Measurements from ENCODE around the gene MALRD1.

The MALRD1 gene

GRCh38 chr10:19634163-19634562 lies 585.6 kb downstream of the MALRD1 start:
- DNase-seq (ENCODE audit: extremely low spot score), result no peak
- ChIA-PET CTCF (no interaction called here), POLR2A (no interaction called here)
- TF ChIP-seq ZNF384 (IDR thresholded peaks at IDR 0.05), result no peak
- TF ChIP-seq BHLHE40 (IDR thresholded peaks at IDR 0.05; ENCODE audit: borderline replicate concordance), result no peak
- TF ChIP-seq FOXK2 (IDR thresholded peaks at IDR 0.05), result no peak
- no peak for TF ChIP-seq NFRKB (IDR thresholded peaks at IDR 0.05)
- no peak for TF ChIP-seq ARNT (IDR thresholded peaks at IDR 0.05)
- no peak for TF ChIP-seq FOXM1 (IDR thresholded peaks at IDR 0.05; ENCODE audit: borderline replicate concordance)
- no peak for TF ChIP-seq SP1 (IDR thresholded peaks at IDR 0.05)
- no peak for TF ChIP-seq FOXA1 (IDR thresholded peaks at IDR 0.05)
- TF ChIP-seq ELF4 (IDR thresholded peaks at IDR 0.05), result no peak
- no peak for TF ChIP-seq SUZ12 (IDR thresholded peaks at IDR 0.05)
- TF ChIP-seq, protein P1, sequence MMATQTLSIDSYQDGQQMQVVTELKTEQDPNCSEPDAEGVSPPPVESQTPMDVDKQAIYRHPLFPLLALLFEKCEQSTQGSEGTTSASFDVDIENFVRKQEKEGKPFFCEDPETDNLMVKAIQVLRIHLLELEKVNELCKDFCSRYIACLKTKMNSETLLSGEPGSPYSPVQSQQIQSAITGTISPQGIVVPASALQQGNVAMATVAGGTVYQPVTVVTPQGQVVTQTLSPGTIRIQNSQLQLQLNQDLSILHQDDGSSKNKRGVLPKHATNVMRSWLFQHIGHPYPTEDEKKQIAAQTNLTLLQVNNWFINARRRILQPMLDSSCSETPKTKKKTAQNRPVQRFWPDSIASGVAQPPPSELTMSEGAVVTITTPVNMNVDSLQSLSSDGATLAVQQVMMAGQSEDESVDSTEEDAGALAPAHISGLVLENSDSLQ (IDR thresholded peaks at IDR 0.05), result no peak
- TF ChIP-seq TARDBP (IDR thresholded peaks at IDR 0.05), result no peak

DNA sequence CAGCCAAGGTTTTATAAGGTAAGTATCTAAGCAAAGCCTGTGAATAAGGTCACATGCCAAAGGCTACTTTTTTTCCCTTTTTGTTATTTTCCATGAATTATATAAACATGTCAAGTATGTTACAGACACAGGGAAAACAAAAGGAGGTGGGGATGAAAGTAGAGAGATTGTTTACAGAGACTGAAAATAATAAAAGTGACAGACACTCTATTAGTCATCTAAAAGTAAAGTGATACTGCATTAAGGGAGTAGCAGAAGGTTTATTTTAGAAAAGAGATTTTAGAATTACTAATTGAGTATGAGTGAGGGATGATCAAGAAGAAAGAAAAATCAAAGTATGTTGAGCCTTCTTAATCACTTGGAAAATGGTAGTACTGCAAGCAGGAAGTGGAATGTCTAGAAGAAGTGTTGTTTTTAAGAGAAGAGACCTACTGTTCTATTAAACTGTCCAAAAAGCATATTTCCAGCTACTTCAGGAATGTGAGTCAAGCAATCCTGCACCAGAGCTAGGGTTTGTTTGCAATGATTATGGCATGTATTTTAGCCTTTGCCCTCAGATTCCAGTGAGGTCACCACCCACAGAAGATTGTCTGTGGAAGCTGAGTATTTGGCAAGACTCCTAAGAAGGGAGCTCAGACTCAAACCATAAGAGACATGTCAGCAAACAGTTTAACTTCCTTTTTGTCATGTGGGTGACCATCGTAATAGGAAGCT lies 589.7 kb downstream of the MALRD1 start:
- DNase-seq (ENCODE audit: extremely low spot score), result no peak
- POLR2A ChIA-PET, result no interaction called here
- TF ChIP-seq SUZ12 (IDR thresholded peaks at IDR 0.05) (no peak), L3MBTL2 (conservative IDR thresholded peaks at IDR 0.05) (no peak), ARNT (IDR thresholded peaks at IDR 0.05) (no peak), LEF1 (IDR thresholded peaks at IDR 0.05; ENCODE audit: borderline replicate concordance) (no peak), SP1 (IDR thresholded peaks at IDR 0.05) (no peak), TARDBP (IDR thresholded peaks at IDR 0.05) (no peak), ELF4 (IDR thresholded peaks at IDR 0.05) (no peak)
- CTCF ChIA-PET, result interaction anchor here (0.7 kb wide), 1 partner anchor 9 kb away, joined by 3 read pairs; no protein-coding TSS in a partner anchor

DNA sequence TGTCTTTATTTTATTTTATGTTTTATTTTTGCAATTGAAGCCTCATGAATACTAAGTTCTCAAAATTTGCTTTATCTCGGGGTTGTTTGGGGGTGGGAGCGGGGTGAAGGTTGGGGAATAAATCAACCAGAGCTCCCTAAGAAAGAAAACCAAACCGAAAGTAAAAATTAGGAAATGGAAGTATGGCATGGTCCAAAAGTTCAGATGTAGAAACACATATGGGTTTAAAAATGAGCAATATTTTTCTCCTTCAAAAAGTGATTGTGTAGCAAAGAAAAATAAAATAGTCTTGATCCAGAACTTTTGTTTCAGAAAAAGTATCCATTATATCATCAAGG lies 590.3 kb downstream of the MALRD1 start:
- POLR2A ChIA-PET, result no interaction called here
- TF ChIP-seq, protein P1 (IDR thresholded peaks at IDR 0.05), result no peak
- no peak for TF ChIP-seq ARNT (IDR thresholded peaks at IDR 0.05)
- no peak for TF ChIP-seq TARDBP (IDR thresholded peaks at IDR 0.05)
- no peak for TF ChIP-seq FOXA1 (IDR thresholded peaks at IDR 0.05)
- no peak for TF ChIP-seq HDGF (IDR thresholded peaks at IDR 0.05; ENCODE audit: borderline replicate concordance)
- no peak for TF ChIP-seq L3MBTL2 (conservative IDR thresholded peaks at IDR 0.05)
- TF ChIP-seq BHLHE40 (IDR thresholded peaks at IDR 0.05; ENCODE audit: borderline replicate concordance), result no peak
- no peak for TF ChIP-seq ELF4 (IDR thresholded peaks at IDR 0.05)
- TF ChIP-seq ZNF384 (IDR thresholded peaks at IDR 0.05), result no peak
- TF ChIP-seq CTBP1 (IDR thresholded peaks at IDR 0.05; ENCODE audit: borderline replicate concordance), result no peak
- TF ChIP-seq SUZ12 (IDR thresholded peaks at IDR 0.05), result no peak
- no peak for TF ChIP-seq FOXM1 (IDR thresholded peaks at IDR 0.05; ENCODE audit: borderline replicate concordance)
- DNase-seq (ENCODE audit: extremely low spot score), result no peak
- CTCF ChIA-PET, result interaction anchor here (0.7 kb wide), 1 partner anchor 9 kb away, joined by 3 read pairs; no protein-coding TSS in a partner anchor

DNA sequence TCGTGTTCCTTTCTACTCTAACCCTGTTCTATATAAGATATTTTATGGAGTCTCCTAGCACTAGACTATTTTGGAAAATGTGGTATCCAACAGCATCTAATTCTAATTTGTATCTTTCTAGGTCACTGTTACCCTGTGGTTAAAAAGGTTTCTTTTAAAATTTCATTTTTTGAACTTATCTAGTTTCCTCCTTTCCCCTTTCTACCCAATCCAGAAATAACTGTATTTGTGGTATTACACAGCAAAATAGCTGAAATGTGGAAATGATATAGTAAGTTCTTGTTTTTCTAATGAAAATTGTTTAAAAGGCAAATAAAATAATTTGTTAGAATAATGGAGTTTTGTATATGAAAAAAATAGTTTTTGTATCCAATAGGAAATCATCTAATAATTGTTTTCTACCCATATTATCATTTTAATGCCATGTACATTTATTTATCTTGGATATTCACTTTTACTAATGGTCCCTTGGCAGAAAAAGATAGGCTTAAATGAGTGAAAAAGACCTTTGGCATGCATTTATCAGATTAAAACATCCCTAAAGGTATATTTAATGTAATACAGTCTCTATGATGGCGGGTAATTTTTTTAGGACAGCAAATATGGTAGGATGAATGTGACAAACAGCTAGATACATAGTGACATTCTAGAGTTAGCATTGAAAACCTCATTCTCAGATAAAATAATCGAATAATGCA lies 592.1 kb downstream of the MALRD1 start:
- ChIA-PET CTCF (no interaction called here), POLR2A (no interaction called here)
- no peak for DNase-seq (ENCODE audit: extremely low spot score)
- TF ChIP-seq FOXA1 (IDR thresholded peaks at IDR 0.05), result no peak
- TF ChIP-seq, protein P1 (IDR thresholded peaks at IDR 0.05), result no peak
- TF ChIP-seq SUZ12 (IDR thresholded peaks at IDR 0.05), result no peak
- no peak for TF ChIP-seq CTBP1 (IDR thresholded peaks at IDR 0.05; ENCODE audit: borderline replicate concordance)
- TF ChIP-seq FOXM1 (IDR thresholded peaks at IDR 0.05; ENCODE audit: borderline replicate concordance), result no peak
- TF ChIP-seq LEF1 (IDR thresholded peaks at IDR 0.05; ENCODE audit: borderline replicate concordance), result no peak
- TF ChIP-seq ZNF384 (IDR thresholded peaks at IDR 0.05), result no peak
- TF ChIP-seq BHLHE40 (IDR thresholded peaks at IDR 0.05; ENCODE audit: borderline replicate concordance), result no peak
- TF ChIP-seq HDGF (IDR thresholded peaks at IDR 0.05; ENCODE audit: borderline replicate concordance), result no peak
- TF ChIP-seq L3MBTL2 (conservative IDR thresholded peaks at IDR 0.05), result no peak
- no peak for TF ChIP-seq ARNT (IDR thresholded peaks at IDR 0.05)
- no peak for TF ChIP-seq ELF4 (IDR thresholded peaks at IDR 0.05)
- no peak for TF ChIP-seq NFRKB (IDR thresholded peaks at IDR 0.05)
- TF ChIP-seq SP1 (IDR thresholded peaks at IDR 0.05), result no peak
- no peak for TF ChIP-seq FOXK2 (IDR thresholded peaks at IDR 0.05)
- TF ChIP-seq TARDBP (IDR thresholded peaks at IDR 0.05), result no peak

GRCh38 chr10:19651549-19651948 lies 602.9 kb downstream of the MALRD1 start:
- ChIA-PET CTCF (no interaction called here), POLR2A (no interaction called here)
- no peak for DNase-seq (ENCODE audit: extremely low spot score)
- TF ChIP-seq SP1 (IDR thresholded peaks at IDR 0.05) (no peak), L3MBTL2 (conservative IDR thresholded peaks at IDR 0.05) (no peak), FOXK2 (IDR thresholded peaks at IDR 0.05) (no peak), FOXM1 (IDR thresholded peaks at IDR 0.05; ENCODE audit: borderline replicate concordance) (no peak), CTBP1 (IDR thresholded peaks at IDR 0.05; ENCODE audit: borderline replicate concordance) (no peak), TARDBP (IDR thresholded peaks at IDR 0.05) (no peak), BHLHE40 (IDR thresholded peaks at IDR 0.05; ENCODE audit: borderline replicate concordance) (no peak)

GRCh38 chr10:19652750-19653149 lies 604.1 kb downstream of the MALRD1 start:
- POLR2A ChIA-PET, result no interaction called here
- no peak for DNase-seq (ENCODE audit: extremely low spot score)
- CTCF ChIA-PET, result no interaction called here
- no peak for TF ChIP-seq FOXA1 (IDR thresholded peaks at IDR 0.05)

Data from HEK293T (cell line).